T47D (cell line): Measurements from ENCODE around the gene SERPINA1.
A peak's percentile ranks its signal among the peaks of the same experiment; 100 is the strongest.
"Not testable (repeated sequence)": the region's sequence is repeated elsewhere in the genome, so short reads cannot be mapped to it uniquely, and the experiment has no call there.

Source experiments
- DNase-seq, 2 experiments: peaks; one replicate each; pipeline versions ENCODE4 v3.0.0 to v3.0.0-alpha.2; 2011 to 2012; ENCODE audit warnings: low read depth in 1 of 2, low spot score in 1 of 2
- JUND ChIP-seq: IDR thresholded peaks from 2 replicates; pipeline ENCODE4 v1.6.1; 2012; ENCODE audit warnings: low read depth
- in situ Hi-C: cut with HindIII; loops from 2 replicates; pipeline ENCODE4 v1.10.0; 2016; ENCODE audit warnings: low sequenced_read_pairs, low pct_unique_long_range_greater_than_20kb

The SERPINA1 gene

DNA sequence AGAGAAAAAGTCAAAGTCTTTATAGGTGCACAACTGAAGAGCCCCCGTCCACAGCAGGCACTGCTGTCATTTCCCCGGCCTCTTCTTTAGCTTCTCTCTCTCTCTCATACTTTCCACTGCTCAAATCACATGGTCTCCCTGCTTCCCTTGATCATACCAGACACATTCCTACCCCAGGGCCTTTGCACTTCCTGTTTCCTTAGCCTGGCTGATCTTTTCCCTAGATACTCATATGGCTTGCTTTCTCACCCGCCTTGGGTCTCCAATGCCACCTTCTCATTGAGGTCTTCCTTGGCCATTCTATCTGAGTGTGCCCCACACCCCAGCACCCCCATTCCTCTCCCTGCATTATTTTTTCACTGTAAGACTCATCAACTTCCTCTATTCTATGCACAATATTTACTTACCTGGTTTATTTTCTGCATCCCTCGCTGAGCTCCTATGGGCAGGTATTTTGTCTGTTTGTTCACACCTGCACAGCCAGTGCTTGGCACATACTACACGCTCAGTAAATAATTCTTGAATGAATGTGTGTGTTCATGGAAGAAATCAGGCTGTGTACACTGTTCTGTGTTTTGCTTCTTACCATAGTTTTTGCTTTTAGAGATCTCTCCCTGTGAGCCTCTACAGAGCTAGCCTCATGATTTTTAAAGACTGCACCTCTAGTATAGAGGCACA is 31.9 kb downstream of the SERPINA1 start:
- no peak; the same call in 1 of the 2 replicates for TF ChIP-seq JUND
- peak in 1 of 2 experiments; percentile 96 for DNase-seq
- in situ Hi-C loops = no loop called here

DNA sequence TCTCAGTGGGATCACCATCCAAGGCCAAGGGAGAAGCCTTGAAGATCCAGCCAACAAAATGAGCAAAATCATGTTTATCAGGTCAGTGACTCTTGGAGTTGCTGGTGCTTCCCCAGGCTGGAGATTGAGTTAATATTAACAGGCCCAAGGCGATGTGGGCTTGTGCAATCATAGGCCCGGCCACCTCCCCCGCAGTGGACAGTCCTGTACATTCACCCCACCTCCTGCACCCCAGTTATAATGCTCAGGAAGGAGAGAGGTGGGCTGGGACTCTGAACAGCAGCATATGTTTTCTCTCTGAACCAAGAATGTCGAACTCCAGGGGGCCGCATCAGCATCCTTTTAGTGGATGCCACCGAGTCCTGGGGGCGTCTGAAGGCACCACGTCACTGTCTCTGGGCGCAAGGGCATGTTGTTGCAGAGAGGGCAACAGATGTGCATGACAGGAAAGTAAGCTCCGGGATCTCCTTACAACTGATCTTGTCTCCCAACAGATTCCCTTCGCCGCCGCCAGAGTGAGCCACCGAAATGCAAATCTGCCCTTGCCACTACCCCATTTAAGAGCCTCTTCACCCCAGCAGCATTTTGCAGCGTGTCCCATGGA is 33.1 kb downstream of the SERPINA1 start:
- peak in 1 of 2 experiments; percentile 94 for DNase-seq
- in situ Hi-C loops = no loop called here
- no peak for TF ChIP-seq JUND

DNA sequence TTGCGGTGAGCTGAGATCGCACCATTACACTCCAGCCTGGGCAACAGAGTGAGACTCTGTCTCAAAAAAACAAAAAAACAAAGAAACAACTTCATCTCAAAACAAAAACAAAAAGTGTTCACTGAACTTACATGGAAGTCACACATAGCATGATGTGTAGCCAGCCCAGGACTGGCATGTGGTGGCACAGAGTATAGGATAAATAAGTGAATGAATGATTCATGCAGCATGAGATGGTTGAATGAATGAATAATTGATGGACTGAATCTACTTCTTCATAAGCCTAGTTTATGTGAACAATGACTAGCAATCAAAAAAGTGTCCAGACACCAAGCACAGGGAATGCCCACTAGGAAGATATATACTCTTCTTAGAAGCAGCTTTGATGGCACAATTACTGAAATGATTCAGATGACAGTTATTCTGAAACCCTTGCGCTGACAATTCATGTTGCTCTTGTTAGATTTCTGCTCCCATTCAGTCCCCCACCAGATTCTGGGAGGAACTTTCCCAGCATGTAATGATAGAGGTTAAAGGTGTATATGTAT is 33.7 kb downstream of the SERPINA1 start:
- no peak for TF ChIP-seq JUND
- DNase-seq = no peak
- in situ Hi-C loops = no loop called here

DNA sequence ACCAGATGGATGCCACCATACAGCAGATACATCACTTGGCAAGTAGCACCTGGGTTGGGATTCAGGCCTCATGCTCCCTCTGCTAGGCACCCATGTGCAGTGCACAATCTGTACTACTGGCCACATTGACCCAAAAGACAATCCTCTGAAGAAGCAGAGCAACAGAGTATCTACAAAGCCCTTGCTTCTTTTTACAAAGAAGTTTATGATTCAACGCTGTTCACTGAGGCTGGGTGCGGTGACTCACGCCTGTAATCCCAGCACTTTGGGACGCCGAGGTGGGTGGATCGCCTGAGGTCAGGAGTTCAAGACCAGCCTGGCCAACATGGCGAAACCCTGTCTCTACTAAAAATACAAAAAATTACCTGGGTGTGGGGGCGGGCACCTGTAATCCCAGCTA is 34.2 kb downstream of the SERPINA1 start:
- DNase-seq, in situ Hi-C loops: not testable (repeated sequence)

DNA sequence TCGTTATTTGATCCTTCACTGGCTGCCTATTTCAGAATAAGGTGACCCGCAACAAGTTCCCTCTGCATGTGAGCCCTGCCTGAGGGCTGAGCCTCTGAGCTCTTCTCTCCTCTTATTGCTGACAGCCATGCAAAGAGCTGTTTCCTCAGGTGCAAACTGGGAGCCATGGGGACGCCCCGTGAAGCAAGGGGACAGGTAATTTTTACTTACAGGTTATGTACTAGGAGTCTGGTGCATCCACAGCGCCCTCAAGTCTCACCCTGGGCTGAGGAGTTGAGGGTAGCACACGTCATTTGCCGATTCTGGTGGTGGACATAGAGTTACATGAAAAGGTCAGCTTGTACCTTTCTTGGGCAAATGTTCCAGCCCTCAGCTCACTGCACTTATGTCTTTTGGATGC is 39.1 kb downstream of the SERPINA1 start:
- no peak for TF ChIP-seq JUND
- no peak for DNase-seq
- in situ Hi-C loops = no loop called here

DNA sequence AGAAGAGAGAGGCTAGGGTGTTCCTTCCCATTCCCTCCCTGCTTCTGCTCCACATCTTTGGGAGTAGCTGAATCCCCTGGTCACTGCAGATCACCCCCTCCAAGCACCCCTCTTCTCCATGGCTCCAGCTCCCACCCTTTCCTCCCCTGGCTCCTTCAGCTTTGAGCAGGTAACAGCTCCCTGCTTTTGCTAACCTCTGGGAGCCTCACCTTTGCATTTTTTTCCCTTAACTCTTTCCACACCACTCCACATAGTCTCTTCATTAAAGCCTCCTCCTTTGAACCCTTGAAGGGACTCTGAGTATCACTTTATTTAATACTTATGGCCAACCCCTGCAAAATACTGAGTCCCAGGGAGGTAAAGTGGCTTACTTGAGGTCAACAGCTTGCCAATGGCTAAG is 39.6 kb downstream of the SERPINA1 start:
- in situ Hi-C loops = no loop called here
- DNase-seq = no peak
- no peak for TF ChIP-seq JUND

- no peak for TF ChIP-seq JUND
- in situ Hi-C loops = no loop called here
- no peak for DNase-seq
Observed at GRCh38 chr14:94346841-94347240, 41.6 kb downstream of the SERPINA1 start.

- in situ Hi-C loops, DNase-seq: not testable (repeated sequence)
Observed at GRCh38 chr14:94346065-94346786, 42.2 kb downstream of the SERPINA1 start.

GRCh38 chr14:94345344-94346064 is 42.9 kb downstream of the SERPINA1 start:
- TF ChIP-seq JUND = no peak
- in situ Hi-C loops = no loop called here
- no peak for DNase-seq

GRCh38 chr14:94344389-94344788 is 44.0 kb downstream of the SERPINA1 start:
- in situ Hi-C loops = no loop called here
- no peak for DNase-seq
- no peak for TF ChIP-seq JUND

GRCh38 chr14:94343238-94344005 is 45.0 kb downstream of the SERPINA1 start:
- TF ChIP-seq JUND = no peak
- in situ Hi-C loops = no loop called here
- DNase-seq = no peak
